GM12878 (cell line): ENCODE measurements around the gene IFT27.

Experiments
- BRCA1 ChIP-seq: IDR thresholded peaks from 2 replicates; pipeline ENCODE4 v1.6.1; 2011; ENCODE audit warnings: low read depth, low read length, improper control_type of control experiment
- CHD4 ChIP-seq: fragments of 200-600 bp; sonication (generic); IDR thresholded peaks from 2 replicates; pipeline ENCODE4 v1.6.1; 2016; ENCODE audit warnings: mild to moderate bottlenecking
- CTCF ChIP-seq, 3 experiments: IDR thresholded peaks in 2 of 3; conservative IDR thresholded peaks in 1 of 3; 2 replicates each; pipeline ENCODE4 v1.5.1; 2011; ENCODE audit warnings: low read depth in 3 of 3, low read length in 3 of 3, mild to moderate bottlenecking in 3 of 3, control low read depth in 2 of 3, moderate library complexity in 2 of 3, inconsistent platforms in 1 of 3, mixed read lengths in 1 of 3; ENCODE audit not compliant: control insufficient read depth in 2 of 3, insufficient read depth in 1 of 3; ENCODE audit errors: extremely low read depth in 1 of 3
- E2F8 ChIP-seq: fragments of 450-650 bp; IDR thresholded peaks from 2 replicates; pipeline ENCODE4 v1.6.1; 2018; ENCODE audit warnings: mild to moderate bottlenecking, low read depth, moderate library complexity; ENCODE audit not compliant: partially characterized antibody
- HDAC2 ChIP-seq: fragments of 200-600 bp; sonication (generic); IDR thresholded peaks from 2 replicates; pipeline ENCODE4 v1.6.1; 2017
- MYC ChIP-seq: IDR thresholded peaks from 2 replicates; pipeline ENCODE4 v1.6.1; 2011; ENCODE audit warnings: mild to moderate bottlenecking, low read length, moderate library complexity, inconsistent platforms; ENCODE audit not compliant: insufficient read depth, insufficient replicate concordance, insufficient read length, severe bottlenecking
- POLR2A ChIP-seq: IDR thresholded peaks from 2 replicates; pipeline ENCODE4 v1.6.1; 2011; ENCODE audit warnings: low read depth, mild to moderate bottlenecking, low read length
- TF ChIP-seq, protein P1 (sequence below): IDR thresholded peaks from 2 replicates; pipeline ENCODE4 v1.6.1; 2012; ENCODE audit warnings: mild to moderate bottlenecking, low read depth, low read length

DNA sequence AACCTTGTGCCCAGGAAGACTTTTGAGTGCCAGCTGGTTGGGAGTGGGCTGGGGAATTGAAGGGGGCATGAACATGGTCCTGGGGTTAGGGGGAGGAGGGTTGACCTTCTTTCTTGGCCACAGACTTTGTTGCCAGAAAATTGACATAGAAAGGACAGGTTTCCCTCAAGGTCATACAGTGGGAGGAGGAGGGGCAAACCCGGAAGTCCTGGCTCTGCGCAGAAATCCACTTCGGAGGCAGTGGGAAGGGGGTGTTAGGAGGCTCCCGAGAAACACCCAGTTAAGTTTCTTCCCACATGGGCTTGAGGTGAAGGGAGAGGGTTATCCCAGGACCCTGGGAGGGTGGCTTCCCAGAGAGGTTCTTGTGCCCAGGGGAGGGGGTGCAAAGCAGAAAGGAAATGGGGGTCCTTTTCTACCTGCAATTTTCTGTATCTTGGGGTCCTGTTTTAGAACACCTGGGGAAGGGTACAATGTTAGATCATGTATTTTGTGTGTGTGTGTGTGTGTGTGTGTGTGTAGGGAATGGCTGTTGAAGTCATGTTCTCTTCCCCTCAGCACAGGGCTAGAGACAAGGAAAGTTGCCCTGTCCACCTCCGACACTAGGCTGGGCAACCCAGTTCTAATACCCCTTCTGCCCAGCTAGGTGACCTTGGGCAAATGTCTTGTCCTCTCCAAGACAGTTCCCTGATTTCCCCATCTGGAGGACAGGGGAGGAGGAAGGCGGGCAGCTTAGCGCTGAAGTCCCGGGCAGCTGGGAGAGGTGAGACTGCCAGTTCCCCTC is 39.8 kb upstream of the IFT27 start:
- TF ChIP-seq POLR2A: no peak
- no peak for TF ChIP-seq E2F8
- TF ChIP-seq CTCF (IDR thresholded peaks at IDR 0.05 in 2 of 3, conservative IDR thresholded peaks at IDR 0.05 in 1 of 3; ENCODE audit: control insufficient read depth in 2 of 3, extremely low read depth in 1 of 3, insufficient read depth in 1 of 3, low read depth in 3 of 3, low read length in 3 of 3): no peak
- no peak for TF ChIP-seq BRCA1
- no peak for TF ChIP-seq MYC
- TF ChIP-seq HDAC2: no peak
- no peak for TF ChIP-seq CHD4
- TF ChIP-seq, protein P1, sequence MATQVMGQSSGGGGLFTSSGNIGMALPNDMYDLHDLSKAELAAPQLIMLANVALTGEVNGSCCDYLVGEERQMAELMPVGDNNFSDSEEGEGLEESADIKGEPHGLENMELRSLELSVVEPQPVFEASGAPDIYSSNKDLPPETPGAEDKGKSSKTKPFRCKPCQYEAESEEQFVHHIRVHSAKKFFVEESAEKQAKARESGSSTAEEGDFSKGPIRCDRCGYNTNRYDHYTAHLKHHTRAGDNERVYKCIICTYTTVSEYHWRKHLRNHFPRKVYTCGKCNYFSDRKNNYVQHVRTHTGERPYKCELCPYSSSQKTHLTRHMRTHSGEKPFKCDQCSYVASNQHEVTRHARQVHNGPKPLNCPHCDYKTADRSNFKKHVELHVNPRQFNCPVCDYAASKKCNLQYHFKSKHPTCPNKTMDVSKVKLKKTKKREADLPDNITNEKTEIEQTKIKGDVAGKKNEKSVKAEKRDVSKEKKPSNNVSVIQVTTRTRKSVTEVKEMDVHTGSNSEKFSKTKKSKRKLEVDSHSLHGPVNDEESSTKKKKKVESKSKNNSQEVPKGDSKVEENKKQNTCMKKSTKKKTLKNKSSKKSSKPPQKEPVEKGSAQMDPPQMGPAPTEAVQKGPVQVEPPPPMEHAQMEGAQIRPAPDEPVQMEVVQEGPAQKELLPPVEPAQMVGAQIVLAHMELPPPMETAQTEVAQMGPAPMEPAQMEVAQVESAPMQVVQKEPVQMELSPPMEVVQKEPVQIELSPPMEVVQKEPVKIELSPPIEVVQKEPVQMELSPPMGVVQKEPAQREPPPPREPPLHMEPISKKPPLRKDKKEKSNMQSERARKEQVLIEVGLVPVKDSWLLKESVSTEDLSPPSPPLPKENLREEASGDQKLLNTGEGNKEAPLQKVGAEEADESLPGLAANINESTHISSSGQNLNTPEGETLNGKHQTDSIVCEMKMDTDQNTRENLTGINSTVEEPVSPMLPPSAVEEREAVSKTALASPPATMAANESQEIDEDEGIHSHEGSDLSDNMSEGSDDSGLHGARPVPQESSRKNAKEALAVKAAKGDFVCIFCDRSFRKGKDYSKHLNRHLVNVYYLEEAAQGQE: no peak
